GM12878 (cell line): ENCODE measurements around the gene CPA4. TPM values are rescaled to one million over a fixed set of nuclear protein-coding genes. Genes with fewer than 3 reads are reported as not detected.

Experiments used
- ATAC-seq: fragments of 200-7000 bp; cut with Tn5 transposase; 3 replicates; pipeline ENCODE4 v1.9.1; 2020; ENCODE audit warnings: mild to moderate bottlenecking, moderate library complexity
- BruUV-seq: library from RNA; stranded (reverse); fragments of 400-500 nt; replicated peaks from 2 replicates; lab custom pipeline; 2021; lab: Mats Ljungman, UMichigan
- CTCF ChIA-PET: fragments of 300-600 bp; sonication (Branson Sonifier 250); formaldehyde crosslinking; extraction: SDS; loops from one replicate; lab custom pipeline; 2021; ENCODE audit warnings: inconsistent platforms; lab: Yijun Ruan, JAX
- POLR2A ChIA-PET: fragments of 350-600 bp; formaldehyde crosslinking; extraction: SDS; loops from one replicate; lab custom pipeline; 2021; ENCODE audit warnings: inconsistent platforms; lab: Charles Lee
- RAD21 ChIA-PET: fragments of 300-600 bp; sonication (Branson Sonifier 250); formaldehyde crosslinking; loops from one replicate; lab custom pipeline; 2023; ENCODE audit warnings: antibody characterized with exemption; ENCODE audit not compliant: unreplicated experiment; lab: Charles Lee
- SMC1A ChIA-PET: fragments of 300-600 bp; sonication (Branson Sonifier 250); formaldehyde crosslinking; loops from one replicate; lab custom pipeline; 2023; ENCODE audit not compliant: unreplicated experiment, uncharacterized antibody; lab: Charles Lee
- DNase-seq: peaks from one replicate; pipeline ENCODE4 v3.0.0-alpha.2; 2011; ENCODE audit warnings: low read depth, low spot score
- FAIRE-seq: peaks from 3 replicates; lab custom pipeline; 2011; peaks lifted over from hg19 to GRCh38; lab: Jason Lieb, UNC
- H2AFZ ChIP-seq: 2 replicates; pipeline ENCODE4 v1.6.0; 2011; ENCODE audit warnings: low read depth, low read length, control low read depth; ENCODE audit not compliant: control insufficient read depth
- H3K27ac ChIP-seq: 2 replicates; pipeline ENCODE4 v1.5.1; 2011; ENCODE audit warnings: control low read depth; ENCODE audit not compliant: control insufficient read depth, insufficient read depth
- H3K27me3 ChIP-seq, 2 experiments: replicated peaks in 1 of 2; 2 replicates each; pipeline versions ENCODE4 v1.6.0 to v1.6.1; 2011; ENCODE audit warnings: low read length in 1 of 2; ENCODE audit not compliant: control insufficient read depth in 2 of 2, insufficient read depth in 2 of 2
- H3K36me3 ChIP-seq, 2 experiments: 2 replicates each; pipeline ENCODE4 v1.5.1; 2011; ENCODE audit warnings: low read length in 1 of 2; ENCODE audit not compliant: control insufficient read depth in 2 of 2, insufficient read depth in 2 of 2
- H3K4me1 ChIP-seq: 2 replicates; pipeline ENCODE4 v1.6.1; 2011; ENCODE audit warnings: mild to moderate bottlenecking, low read length, moderate library complexity, mixed read lengths; ENCODE audit not compliant: control insufficient read depth, insufficient read depth
- H3K4me2 ChIP-seq: 2 replicates; pipeline ENCODE4 v1.6.0; 2011; ENCODE audit warnings: control low read depth; ENCODE audit not compliant: control insufficient read depth, insufficient read depth
- H3K4me3 ChIP-seq: fragments of 200-600 bp; sonication (generic); 2 replicates; pipeline ENCODE4 v1.5.1; 2016
- H3K79me2 ChIP-seq: 2 replicates; pipeline ENCODE4 v1.6.0; 2011; ENCODE audit warnings: low read length; ENCODE audit not compliant: control insufficient read depth, insufficient read depth
- H3K9ac ChIP-seq: 2 replicates; pipeline ENCODE4 v1.8.0; 2011; ENCODE audit warnings: low read length, control low read depth, mixed read lengths; ENCODE audit not compliant: control insufficient read depth, insufficient read depth
- H3K9me3 ChIP-seq: replicated peaks from 3 replicates; pipeline ENCODE4 v1.5.1; 2011; ENCODE audit warnings: mild to moderate bottlenecking, low read length; ENCODE audit not compliant: control insufficient read depth, insufficient read depth
- H4K20me1 ChIP-seq: 2 replicates; pipeline ENCODE4 v1.6.0; 2011; ENCODE audit not compliant: control insufficient read depth, insufficient read depth
- BCL3 ChIP-seq: IDR thresholded peaks from 2 replicates; pipeline ENCODE4 v1.6.1; 2011; ENCODE audit warnings: borderline replicate concordance, low read depth, mild to moderate bottlenecking, moderate library complexity, low read length; ENCODE audit not compliant: insufficient read depth, poor library complexity, severe bottlenecking
- IKZF2 ChIP-seq, 2 experiments: fragments of 450-650 bp; IDR thresholded peaks; 2 replicates each; pipeline ENCODE4 v1.6.1; 2017; ENCODE audit warnings: mild to moderate bottlenecking in 2 of 2, moderate library complexity in 2 of 2
- MEF2B ChIP-seq: fragments of 450-650 bp; IDR thresholded peaks from 2 replicates; pipeline ENCODE4 v1.6.1; 2018; ENCODE audit warnings: mild to moderate bottlenecking, moderate library complexity; ENCODE audit not compliant: partially characterized antibody, poor library complexity, severe bottlenecking
- MYC ChIP-seq: IDR thresholded peaks from 2 replicates; pipeline ENCODE4 v1.6.1; 2011; ENCODE audit warnings: mild to moderate bottlenecking, low read length, moderate library complexity, inconsistent platforms; ENCODE audit not compliant: insufficient read depth, insufficient replicate concordance, insufficient read length, severe bottlenecking
- RAD21 ChIP-seq: IDR thresholded peaks from 2 replicates; pipeline ENCODE4 v1.6.1; 2011; ENCODE audit warnings: mild to moderate bottlenecking, low read depth, low read length, moderate library complexity; ENCODE audit not compliant: insufficient read depth
- RAD51 ChIP-seq: fragments of 450-650 bp; IDR thresholded peaks from 2 replicates; pipeline ENCODE4 v1.6.1; 2016; ENCODE audit warnings: moderate library complexity, mild to moderate bottlenecking, inconsistent platforms
- RUNX3 ChIP-seq: IDR thresholded peaks from 2 replicates; pipeline ENCODE4 v1.6.1; 2012; ENCODE audit warnings: low read length, inconsistent platforms
- TCF12 ChIP-seq: IDR thresholded peaks from 2 replicates; pipeline ENCODE4 v1.6.1; 2011; ENCODE audit warnings: low read depth, mild to moderate bottlenecking, low read length
- YY1 ChIP-seq: IDR thresholded peaks from 2 replicates; pipeline ENCODE4 v1.6.1; 2011; ENCODE audit warnings: low read depth, mild to moderate bottlenecking, low read length
- ZBTB11 ChIP-seq: fragments of 450-650 bp; formaldehyde crosslinking; IDR thresholded peaks from 2 replicates; pipeline ENCODE4 v1.5.0; 2022; ENCODE audit warnings: mild to moderate bottlenecking, missing genetic modification characterization
- WGBS: methylation state at CpG from one replicate; pipeline ENCODE4 v1.1.6; 2016; ENCODE audit warnings: low lambda C conversion rate; ENCODE audit not compliant: insufficient replicate concordance, insufficient coverage; ENCODE audit errors: missing lambda C conversion rate; 5-methylcytosine and 5-hydroxymethylcytosine counted together
- in situ Hi-C: fragments of 300-500 bp; cut with MboI; formaldehyde crosslinking; loops from 9 replicates; pipeline ENCODE4 v1.14.3; 2018; ENCODE audit warnings: mixed read lengths
- intact Hi-C: fragments of 100-400 bp; cut with micrococcal nuclease; formaldehyde crosslinking; loops from one replicate; pipeline ENCODE4 v1.14.2; 2022; ENCODE audit not compliant: unreplicated experiment
- polyA plus RNA-seq, 11 experiments: library from polyadenylated mRNA; depleted of rRNA in 4 of 11; unstranded in 6 of 11; stranded (reverse) in 5 of 11; fragments of >200 nt; fragmentation: Nextera tagmentation in 4 of 11; fragmentation: Illumina TruSeq in 1 of 11; extraction: Ambion mirVana in 4 of 11; extraction: Trizol in 1 of 11; gene quantifications; 1 replicate in 1 of 11; 2 replicates in 10 of 11; pipeline versions ENCODE4 v1.2.1 to v1.2.3, GENCODE V29; 2011 to 2016; ENCODE audit warnings: inconsistent platforms in 2 of 11, missing spikeins in 2 of 11, low read depth in 1 of 11
- total RNA-seq, 4 experiments: library from RNA; depleted of rRNA in 3 of 4; stranded (reverse); fragments of >200 nt in 3 of 4; fragmentation: Illumina TruSeq in 1 of 4; extraction: Trizol in 1 of 4; gene quantifications; 2 replicates each; pipeline versions ENCODE4 v1.2.1 to v1.2.3, GENCODE V29; 2013 to 2021

The CPA4 gene
- total and polyA plus RNA-seq, 10 of the 15 experiments (the other 5 are each of a cell fraction or from before 2014, with no cell fraction given), result 0.05 to 0.35 (median 0.18) TPM; not detected in 1

GRCh38 chr7:130349911-130350782, 57.2 kb downstream of the CPA4 start:
- BruUV-seq, result no TSS peak
- CTCF ChIA-PET, result interaction anchor here (0.5 to 1.9 kb wide), 3 partner anchors 9 to 1876 kb away, joined by 3 to 7 read pairs (median 4); no protein-coding TSS in a partner anchor
- ATAC-seq, result no peak

More at GRCh38 chr7:130349911-130350782, 57.2 kb downstream of the CPA4 start:
- Histone ChIP-seq H4K20me1 (no peaks in the 10 kb centered on the region), H3K36me3 (no peaks in the 10 kb centered on the region), H3K79me2 (no peaks in the 10 kb centered on the region), H3K27ac (peak overlapping the region; percentile 73), H3K4me3 (no peak overlapping the region), H3K4me1 (peaks cover 21% of the 10 kb centered on the region), H3K9me3 (no peaks in the 10 kb centered on the region), H3K9ac (no peak overlapping the region; the same call in 1 of the 2 replicates), H3K4me2 (peak overlapping the region; percentile 71), H3K27me3 (no peaks in the 10 kb centered on the region), H2AFZ (peak overlapping the region; percentile 55)
- in situ Hi-C loops (no loop called here), intact Hi-C loops (no loop called here)
- 12% methylated on average over 16 of the region's 16 CpGs for WGBS
- DNase-seq (no peak), FAIRE-seq (no peak)
- POLR2A ChIA-PET, result interaction anchor here (1.7 kb wide), 1 partner anchor 15 kb away, joined by 5 read pairs; no protein-coding TSS in a partner anchor
- SMC1A ChIA-PET, result interaction anchor here (0.6 to 1.7 kb wide), 5 partner anchors 14 to 1029 kb away, joined by 3 to 5 read pairs (median 4); partner anchors contain the start of gene CEP41
- TF ChIP-seq MYC (no peak), RAD51 (no peak), IKZF2 (IDR thresholded peaks at IDR 0.05) (no peak; a peak in 1 of 4 replicates), YY1 (no peak), BCL3 (peak; percentile 9), RAD21 (no peak), MEF2B (peak; percentile 7), RUNX3 (peak; percentile 48), TCF12 (0 out of 2 replicates have a peak, but pooled peaks have one; percentile 23), ZBTB11 (CRISPR knock-in tag) (no peak)
- RAD21 ChIA-PET, result no interaction called here
